GM23338 (cell line): ENCODE results near the gene SPG7. TPM values are rescaled to one million over a fixed set of nuclear protein-coding genes. Genes with fewer than 3 reads are reported as not detected.

ENCODE experiments used
- ATAC-seq: fragments of 200-7000 bp; cut with Tn5 transposase; 3 replicates; pipeline ENCODE4 v1.9.1; 2020
- DNase-seq: peaks from one replicate; pipeline ENCODE4 v3.0.0-alpha.2; 2015; ENCODE audit warnings: low spot score
- H2AFZ ChIP-seq: fragments of 200-600 bp; sonication (generic); 2 replicates; pipeline ENCODE4 v1.8.0; 2016; ENCODE audit warnings: antibody characterized with exemption, mild to moderate bottlenecking, moderate library complexity
- H3F3A ChIP-seq: fragments of 200-600 bp; sonication (generic); replicated peaks from 2 replicates; pipeline ENCODE4 v1.8.0; 2017; ENCODE audit warnings: antibody characterized with exemption, mixed run types, low read depth
- H3K27ac ChIP-seq: fragments of 200-600 bp; sonication (generic); 2 replicates; pipeline ENCODE4 v1.6.1; 2016; ENCODE audit warnings: low read depth
- H3K27me3 ChIP-seq: fragments of 200-600 bp; sonication (generic); 2 replicates; pipeline ENCODE4 v1.8.0; 2016; ENCODE audit warnings: mild to moderate bottlenecking, mixed run types, moderate library complexity; ENCODE audit not compliant: insufficient read depth
- H3K36me3 ChIP-seq: fragments of 200-600 bp; sonication (generic); 2 replicates; pipeline ENCODE4 v1.8.0; 2016; ENCODE audit warnings: mild to moderate bottlenecking; ENCODE audit not compliant: insufficient read depth
- H3K4me1 ChIP-seq: fragments of 200-600 bp; sonication (generic); 2 replicates; pipeline ENCODE4 v1.8.0; 2016; ENCODE audit warnings: mild to moderate bottlenecking, moderate library complexity; ENCODE audit not compliant: insufficient read depth
- H3K4me2 ChIP-seq: fragments of 200-600 bp; sonication (generic); 2 replicates; pipeline ENCODE4 v1.7.1; 2017; ENCODE audit warnings: mixed run types
- H3K4me3 ChIP-seq: fragments of 200-600 bp; sonication (generic); 2 replicates; pipeline ENCODE4 v1.6.1; 2016; ENCODE audit warnings: mixed run types
- H3K79me2 ChIP-seq: fragments of 200-600 bp; sonication (generic); replicated peaks from 2 replicates; pipeline ENCODE4 v1.8.0; 2017; ENCODE audit warnings: mild to moderate bottlenecking; ENCODE audit not compliant: insufficient read depth
- H3K9me2 ChIP-seq: fragments of 200-600 bp; sonication (generic); 2 replicates; pipeline ENCODE4 v1.8.0; 2017; ENCODE audit not compliant: insufficient read depth
- H4K20me1 ChIP-seq: fragments of 200-600 bp; sonication (generic); replicated peaks from 2 replicates; pipeline ENCODE4 v1.8.0; 2017; ENCODE audit warnings: mild to moderate bottlenecking; ENCODE audit not compliant: insufficient read depth
- H3K27ac Mint-ChIP-seq: 2 replicates; pipeline ENCODE4 v1.8.0; 2020; ENCODE audit warnings: inconsistent platforms, mild to moderate bottlenecking, moderate library complexity, mixed read lengths
- H3K27me3 Mint-ChIP-seq: 3 replicates; pipeline ENCODE4 v1.8.0; 2022; ENCODE audit warnings: low read depth, mild to moderate bottlenecking, moderate library complexity, mixed read lengths, inconsistent platforms; ENCODE audit not compliant: insufficient read depth, poor library complexity
- H3K36me3 Mint-ChIP-seq: 3 replicates; pipeline ENCODE4 v1.8.0; 2021; ENCODE audit warnings: low read depth, mild to moderate bottlenecking, inconsistent platforms, moderate library complexity, mixed read lengths
- H3K4me1 Mint-ChIP-seq: 3 replicates; pipeline ENCODE4 v1.8.0; 2020; ENCODE audit warnings: mild to moderate bottlenecking, inconsistent platforms, mixed read lengths
- H3K4me3 Mint-ChIP-seq: 3 replicates; pipeline ENCODE4 v1.8.0; 2021; ENCODE audit warnings: moderate library complexity, mild to moderate bottlenecking, inconsistent platforms, mixed read lengths
- H3K9me3 Mint-ChIP-seq: 3 replicates; pipeline ENCODE4 v1.8.0; 2020; ENCODE audit warnings: moderate library complexity, mild to moderate bottlenecking, inconsistent platforms, mixed read lengths
- CREB1 ChIP-seq: fragments of 250-450 bp; sonication (Bioruptor Pico); IDR thresholded peaks from 2 replicates; pipeline ENCODE4 v1.5.0; 2020; ENCODE audit warnings: low read depth, mild to moderate bottlenecking, moderate library complexity
- CTCF ChIP-seq, 2 experiments: fragments of 200-600 bp in 1 of 2; sonication (generic) in 1 of 2; conservative IDR thresholded peaks; 2 replicates each; pipeline versions ENCODE4 v1.5.1 to v1.6.1; 2016 to 2017; ENCODE audit warnings: antibody characterized with exemption in 2 of 2, low read depth in 2 of 2, mild to moderate bottlenecking in 2 of 2, moderate library complexity in 1 of 2
- ETS1 ChIP-seq: IDR thresholded peaks from 2 replicates; pipeline ENCODE4 v1.6.1; 2016; ENCODE audit warnings: antibody characterized with exemption
- EZH2 ChIP-seq: fragments of 200-600 bp; sonication (generic); IDR thresholded peaks from one replicate; pipeline ENCODE4 v1.8.0; 2017; ENCODE audit warnings: antibody characterized with exemption, mild to moderate bottlenecking, low read depth; ENCODE audit not compliant: unreplicated experiment
- EZH2phosphoT487 ChIP-seq: fragments of 200-600 bp; sonication (generic); IDR thresholded peaks from one replicate; pipeline ENCODE4 v1.8.1; 2018; ENCODE audit warnings: antibody characterized with exemption; ENCODE audit not compliant: unreplicated experiment
- JUNB ChIP-seq: IDR thresholded peaks from one replicate; pipeline ENCODE4 v1.6.1; 2016; ENCODE audit warnings: antibody characterized with exemption; ENCODE audit not compliant: unreplicated experiment
- NANOG ChIP-seq: IDR thresholded peaks from 2 replicates; pipeline ENCODE4 v1.6.1; 2016; ENCODE audit warnings: antibody characterized with exemption, borderline replicate concordance
- POLR2AphosphoS5 ChIP-seq: IDR thresholded peaks from 2 replicates; pipeline ENCODE4 v1.6.1; 2016; ENCODE audit warnings: antibody characterized with exemption, low read depth
- REST ChIP-seq: IDR thresholded peaks from one replicate; pipeline ENCODE4 v1.6.1; 2018; ENCODE audit warnings: antibody characterized with exemption; ENCODE audit not compliant: unreplicated experiment
- STAT1 ChIP-seq: IDR thresholded peaks from one replicate; pipeline ENCODE4 v1.6.1; 2016; ENCODE audit warnings: antibody characterized with exemption; ENCODE audit not compliant: unreplicated experiment
- ZNF114 ChIP-seq: fragments of 250-450 bp; sonication (Bioruptor Pico); IDR thresholded peaks from 2 replicates; pipeline ENCODE4 v1.5.0; 2020; ENCODE audit warnings: mild to moderate bottlenecking, moderate library complexity
- ZNF331 ChIP-seq: fragments of 250-450 bp; sonication (Bioruptor Pico); IDR thresholded peaks from 2 replicates; pipeline ENCODE4 v1.5.0; 2020; ENCODE audit warnings: low read depth, mild to moderate bottlenecking, moderate library complexity
- ZNF462 ChIP-seq: fragments of 250-450 bp; sonication (Bioruptor Pico); IDR thresholded peaks from 2 replicates; pipeline ENCODE4 v1.5.0; 2020; ENCODE audit warnings: mild to moderate bottlenecking, moderate library complexity
- polyA plus RNA-seq: library from polyadenylated mRNA; unstranded; fragments of >200 nt; fragmentation: Nextera tagmentation; extraction: Ambion mirVana; gene quantifications from 2 replicates; pipeline ENCODE4 v1.2.1, GENCODE V29; 2016
- total RNA-seq: library from RNA; depleted of rRNA; stranded (reverse); fragments of >200 nt; shearing (Covaris generic); gene quantifications from 2 replicates; pipeline ENCODE4 v1.2.3, GENCODE V29; 2014

Gene SPG7
- total and polyA plus RNA-seq, 2 experiments from 2014 or later = 77.1 to 267 TPM

- Mint-ChIP-seq H3K27ac (no peak overlapping the region), H3K9me3 (no peaks in the 10 kb centered on the region), H3K36me3 (peaks cover 78% of the 10 kb centered on the region), H3K4me3 (no peak overlapping the region; the same call in 2 of the 3 replicates), H3K4me1 (peaks cover 2% of the 10 kb centered on the region; the same call in 1 of the 3 replicates), H3K27me3 (peaks cover 8% of the 10 kb centered on the region)
- TF ChIP-seq ZNF331 (no peak), STAT1 (no peak), ETS1 (no peak), POLR2AphosphoS5 (no peak), JUNB (no peak), EZH2phosphoT487 (no peak), NANOG (no peak), CTCF (conservative IDR thresholded peaks at IDR 0.05; ENCODE audit: low read depth in 2 of 2) (no peak), EZH2 (no peak), CREB1 (no peak), ZNF462 (CRISPR knock-in tag) (no peak), REST (no peak), ZNF114 (no peak)
- Histone ChIP-seq H3K79me2 (no peaks in the 10 kb centered on the region), H3F3A (peaks cover 26% of the 10 kb centered on the region; the same call in 1 of the 2 replicates), H3K4me2 (no peak overlapping the region), H3K4me3 (no peak overlapping the region), H3K27ac (no peak overlapping the region), H3K27me3 (no peaks in the 10 kb centered on the region), H3K9me2 (no peaks in the 10 kb centered on the region), H2AFZ (no peak overlapping the region), H3K36me3 (peaks cover 20% of the 10 kb centered on the region), H3K4me1 (no peaks in the 10 kb centered on the region), H4K20me1 (no peaks in the 10 kb centered on the region; the same call in 1 of the 2 replicates)
- ATAC-seq = no peak
- no peak for DNase-seq
These were observed 44.7 kb downstream of the SPG7 start for GRCh38 chr16:89552913-89553312.
